Progenitor cell of endocrine pancreas (in vitro differentiated cells): ENCODE results near the gene DPH3. TPM values are rescaled to one million over a fixed set of nuclear protein-coding genes. Genes with fewer than 3 reads are reported as not detected.

Experiments used
- DNase-seq: peaks from one replicate; pipeline ENCODE4 v3.0.0; 2021; ENCODE audit warnings: low spot score; ENCODE audit not compliant: unreplicated experiment
- H3K27ac Mint-ChIP-seq: 2 replicates; pipeline ENCODE4 v1.8.0; 2021; ENCODE audit warnings: mild to moderate bottlenecking, moderate library complexity, mixed read lengths
- H3K27me3 Mint-ChIP-seq: 2 replicates; pipeline ENCODE4 v1.8.0; 2021; ENCODE audit warnings: mixed read lengths
- H3K36me3 Mint-ChIP-seq: 2 replicates; pipeline ENCODE4 v1.8.0; 2022; ENCODE audit warnings: mixed read lengths; ENCODE audit not compliant: insufficient read depth
- H3K4me1 Mint-ChIP-seq: 2 replicates; pipeline ENCODE4 v1.8.0; 2021; ENCODE audit warnings: low read depth, mixed read lengths
- H3K4me3 Mint-ChIP-seq: 2 replicates; pipeline ENCODE4 v1.8.0; 2021; ENCODE audit warnings: low read depth, mild to moderate bottlenecking, moderate library complexity, mixed read lengths
- H3K9me3 Mint-ChIP-seq: 2 replicates; pipeline ENCODE4 v1.8.0; 2021; ENCODE audit warnings: low read depth, mixed read lengths
- total RNA-seq: library from RNA; stranded (reverse); gene quantifications from 2 replicates; pipeline ENCODE4 v1.2.1, GENCODE V29; 2021
- TF ChIP-seq, protein P1 (sequence below): fragments of 200-600 bp; sonication (generic); IDR thresholded peaks from one replicate; pipeline ENCODE4 v1.5.0; 2021; ENCODE audit warnings: antibody characterized with exemption, mild to moderate bottlenecking; ENCODE audit not compliant: unreplicated experiment

DPH3 gene
- total RNA-seq, 1 donor from 2014 or later: 27.8 TPM

- Mint-ChIP-seq H3K4me3 (no peak overlapping the region), H3K4me1 (no peaks in the 10 kb centered on the region), H3K27me3 (no peaks in the 10 kb centered on the region), H3K36me3 (peaks cover 16% of the 10 kb centered on the region), H3K27ac (no peak overlapping the region), H3K9me3 (peaks cover 4% of the 10 kb centered on the region)
- no peak for DNase-seq
- TF ChIP-seq, protein P1, sequence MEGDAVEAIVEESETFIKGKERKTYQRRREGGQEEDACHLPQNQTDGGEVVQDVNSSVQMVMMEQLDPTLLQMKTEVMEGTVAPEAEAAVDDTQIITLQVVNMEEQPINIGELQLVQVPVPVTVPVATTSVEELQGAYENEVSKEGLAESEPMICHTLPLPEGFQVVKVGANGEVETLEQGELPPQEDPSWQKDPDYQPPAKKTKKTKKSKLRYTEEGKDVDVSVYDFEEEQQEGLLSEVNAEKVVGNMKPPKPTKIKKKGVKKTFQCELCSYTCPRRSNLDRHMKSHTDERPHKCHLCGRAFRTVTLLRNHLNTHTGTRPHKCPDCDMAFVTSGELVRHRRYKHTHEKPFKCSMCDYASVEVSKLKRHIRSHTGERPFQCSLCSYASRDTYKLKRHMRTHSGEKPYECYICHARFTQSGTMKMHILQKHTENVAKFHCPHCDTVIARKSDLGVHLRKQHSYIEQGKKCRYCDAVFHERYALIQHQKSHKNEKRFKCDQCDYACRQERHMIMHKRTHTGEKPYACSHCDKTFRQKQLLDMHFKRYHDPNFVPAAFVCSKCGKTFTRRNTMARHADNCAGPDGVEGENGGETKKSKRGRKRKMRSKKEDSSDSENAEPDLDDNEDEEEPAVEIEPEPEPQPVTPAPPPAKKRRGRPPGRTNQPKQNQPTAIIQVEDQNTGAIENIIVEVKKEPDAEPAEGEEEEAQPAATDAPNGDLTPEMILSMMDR: peak; percentile 87
These were observed 25.5 kb upstream of the DPH3 start for GRCh38 chr3:16290007-16290826.

- H3K27ac Mint-ChIP-seq: no peak overlapping the region
- no peak for DNase-seq
- TF ChIP-seq, protein P1: no peak
- no peaks in the 10 kb centered on the region for H3K4me1 Mint-ChIP-seq
- peaks cover 11% of the 10 kb centered on the region for H3K36me3 Mint-ChIP-seq
- H3K4me3 Mint-ChIP-seq: no peak overlapping the region
- H3K27me3 Mint-ChIP-seq: no peaks in the 10 kb centered on the region
- peaks cover 4% of the 10 kb centered on the region for H3K9me3 Mint-ChIP-seq
These were observed 24.6 kb upstream of the DPH3 start for GRCh38 chr3:16289144-16289889.

DNA sequence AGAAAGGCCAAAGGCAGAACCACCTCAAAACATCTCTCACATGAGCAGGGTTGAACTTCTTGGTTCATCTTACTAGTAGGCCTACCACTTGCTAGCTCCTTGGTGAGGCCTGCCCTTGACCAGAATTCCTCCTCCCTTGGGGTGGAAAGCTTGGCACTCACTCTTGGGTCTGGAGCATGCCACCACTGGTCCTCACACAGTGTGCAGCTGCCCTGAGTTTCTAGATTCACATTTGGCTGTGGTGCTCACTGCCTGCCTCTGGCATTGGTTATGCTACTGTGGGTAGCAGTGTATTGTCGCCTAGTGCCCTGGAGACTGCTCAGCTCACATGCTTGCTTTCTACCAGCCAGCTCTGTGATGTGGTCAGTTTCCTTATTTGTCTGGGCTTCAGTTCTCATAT, 23.9 kb upstream of the DPH3 start:
- no peak overlapping the region for H3K27ac Mint-ChIP-seq
- no peak overlapping the region for H3K4me3 Mint-ChIP-seq
- no peak for DNase-seq
- no peaks in the 10 kb centered on the region for H3K4me1 Mint-ChIP-seq
- peaks cover 9% of the 10 kb centered on the region for H3K36me3 Mint-ChIP-seq
- H3K27me3 Mint-ChIP-seq: no peaks in the 10 kb centered on the region
- peaks cover 4% of the 10 kb centered on the region for H3K9me3 Mint-ChIP-seq
- TF ChIP-seq, protein P1: no peak

GRCh38 chr3:16286751-16287543, 22.2 kb upstream of the DPH3 start:
- Mint-ChIP-seq H3K36me3 (peaks cover 4% of the 10 kb centered on the region), H3K27ac (no peak overlapping the region)

More at GRCh38 chr3:16286751-16287543, 22.2 kb upstream of the DPH3 start:
- Mint-ChIP-seq H3K4me3 (no peak overlapping the region), H3K27me3 (no peaks in the 10 kb centered on the region), H3K9me3 (no peaks in the 10 kb centered on the region), H3K4me1 (no peaks in the 10 kb centered on the region)
- DNase-seq: no peak
- TF ChIP-seq, protein P1: no peak
